Endodermal cell (in vitro differentiated cells): ENCODE measurements around the gene ST8SIA5. TPM values are rescaled to one million over a fixed set of nuclear protein-coding genes. Genes with fewer than 3 reads are reported as not detected.

Source experiments
- DNase-seq: peaks from one replicate; pipeline ENCODE4 v3.0.0-alpha.2; 2017
- H3K27ac ChIP-seq: 2 replicates; pipeline ENCODE4 v1.5.1; 2013; ENCODE audit warnings: mild to moderate bottlenecking, low read depth, low read length, moderate library complexity
- H3K27me3 ChIP-seq: 2 replicates; pipeline ENCODE4 v1.6.1; 2013; ENCODE audit warnings: mild to moderate bottlenecking, low read length, moderate library complexity; ENCODE audit not compliant: insufficient read depth, control insufficient read depth, poor library complexity, severe bottlenecking
- H3K36me3 ChIP-seq: 2 replicates; pipeline ENCODE4 v1.7.0; 2013; ENCODE audit warnings: mild to moderate bottlenecking, low read length, moderate library complexity; ENCODE audit not compliant: control insufficient read depth, insufficient read depth
- H3K4me1 ChIP-seq: one replicate; pipeline ENCODE4 v1.7.0; 2013; ENCODE audit warnings: low read length; ENCODE audit not compliant: control insufficient read depth, insufficient read depth
- H3K4me3 ChIP-seq: 2 replicates; pipeline ENCODE4 v1.5.1; 2013; ENCODE audit warnings: mild to moderate bottlenecking, low read length, moderate library complexity
- H3K9ac ChIP-seq: 2 replicates; pipeline ENCODE4 v1.6.1; 2013; ENCODE audit warnings: mild to moderate bottlenecking, low read length, moderate library complexity; ENCODE audit not compliant: poor library complexity, severe bottlenecking; ENCODE audit errors: extremely low read depth
- H3K9me3 ChIP-seq: 2 replicates; pipeline ENCODE4 v1.6.1; 2013; ENCODE audit warnings: mild to moderate bottlenecking, low read length, moderate library complexity; ENCODE audit not compliant: control insufficient read depth
- H3K27ac Mint-ChIP-seq: 2 replicates; pipeline ENCODE4 v1.8.0; 2020; ENCODE audit warnings: mixed read lengths
- H3K27me3 Mint-ChIP-seq: 2 replicates; pipeline ENCODE4 v1.8.0; 2021; ENCODE audit warnings: mild to moderate bottlenecking, mixed read lengths; ENCODE audit not compliant: insufficient read depth
- H3K36me3 Mint-ChIP-seq: 2 replicates; pipeline ENCODE4 v1.8.0; 2020; ENCODE audit warnings: low read depth, mixed read lengths
- H3K4me1 Mint-ChIP-seq: 2 replicates; pipeline ENCODE4 v1.8.0; 2020; ENCODE audit warnings: mixed read lengths
- H3K4me3 Mint-ChIP-seq: 2 replicates; pipeline ENCODE4 v1.8.0; 2020; ENCODE audit warnings: mild to moderate bottlenecking, moderate library complexity, mixed read lengths
- H3K9me3 Mint-ChIP-seq: 2 replicates; pipeline ENCODE4 v1.8.0; 2020; ENCODE audit warnings: mild to moderate bottlenecking, mixed read lengths
- WGBS, 2 experiments: methylation state at CpG; one replicate each; pipeline versions ENCODE4 v1.1.5 to v1.1.7; 2013; ENCODE audit warnings: missing lambda C conversion rate in 2 of 2, mixed read lengths in 1 of 2; ENCODE audit not compliant: insufficient coverage in 1 of 2, insufficient read length in 1 of 2; 5-methylcytosine and 5-hydroxymethylcytosine counted together
- total RNA-seq, 2 donors: library from RNA; stranded (reverse); fragmentation: NEBNext Ultra II Directional in 1 of 2; extraction: Animal tissue kit (Norgen Biotek cat#: 25700) in 1 of 2; gene quantifications; 2 replicates in 1 of 2; 3 replicates in 1 of 2; pipeline ENCODE4 v1.2.1, GENCODE V29; 2021
- TF ChIP-seq, protein P1 (sequence below): fragments of 200-600 bp; sonication (generic); conservative IDR thresholded peaks from 2 replicates; pipeline ENCODE4 v1.5.0; 2021; ENCODE audit warnings: antibody characterized with exemption, mild to moderate bottlenecking

The ST8SIA5 gene
- total RNA-seq, 2 donors from 2014 or later: 0.24 to 0.73 TPM

DNA sequence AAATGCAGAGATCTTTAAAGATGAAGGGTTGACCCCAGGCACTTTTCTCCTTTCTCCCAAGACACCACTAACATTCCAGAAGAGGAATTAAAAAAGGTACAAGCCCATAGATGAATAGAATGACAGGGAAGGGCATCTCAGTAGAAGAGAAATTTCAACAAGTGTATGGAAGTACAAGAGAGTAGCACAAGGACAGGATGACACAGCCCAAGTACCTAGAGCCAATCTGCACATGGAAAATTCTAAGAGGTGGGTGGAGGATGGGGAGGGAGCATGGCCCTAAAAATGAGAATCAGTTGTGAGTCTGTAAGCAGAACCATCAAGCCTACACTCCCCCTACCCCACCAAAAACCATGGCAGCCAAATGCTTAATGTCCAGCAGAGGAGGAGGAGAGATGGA lies 60.2 kb downstream of the ST8SIA5 start:
- no peaks in the 10 kb centered on the region for H3K4me1 ChIP-seq
- H3K9me3 ChIP-seq: no peaks in the 10 kb centered on the region
- peaks cover 2% of the 10 kb centered on the region for H3K27me3 Mint-ChIP-seq
- no peak for DNase-seq
- H3K27me3 ChIP-seq: no peaks in the 10 kb centered on the region
- TF ChIP-seq, protein P1, sequence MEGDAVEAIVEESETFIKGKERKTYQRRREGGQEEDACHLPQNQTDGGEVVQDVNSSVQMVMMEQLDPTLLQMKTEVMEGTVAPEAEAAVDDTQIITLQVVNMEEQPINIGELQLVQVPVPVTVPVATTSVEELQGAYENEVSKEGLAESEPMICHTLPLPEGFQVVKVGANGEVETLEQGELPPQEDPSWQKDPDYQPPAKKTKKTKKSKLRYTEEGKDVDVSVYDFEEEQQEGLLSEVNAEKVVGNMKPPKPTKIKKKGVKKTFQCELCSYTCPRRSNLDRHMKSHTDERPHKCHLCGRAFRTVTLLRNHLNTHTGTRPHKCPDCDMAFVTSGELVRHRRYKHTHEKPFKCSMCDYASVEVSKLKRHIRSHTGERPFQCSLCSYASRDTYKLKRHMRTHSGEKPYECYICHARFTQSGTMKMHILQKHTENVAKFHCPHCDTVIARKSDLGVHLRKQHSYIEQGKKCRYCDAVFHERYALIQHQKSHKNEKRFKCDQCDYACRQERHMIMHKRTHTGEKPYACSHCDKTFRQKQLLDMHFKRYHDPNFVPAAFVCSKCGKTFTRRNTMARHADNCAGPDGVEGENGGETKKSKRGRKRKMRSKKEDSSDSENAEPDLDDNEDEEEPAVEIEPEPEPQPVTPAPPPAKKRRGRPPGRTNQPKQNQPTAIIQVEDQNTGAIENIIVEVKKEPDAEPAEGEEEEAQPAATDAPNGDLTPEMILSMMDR: no peak
- H3K36me3 ChIP-seq: no peaks in the 10 kb centered on the region
- no peak overlapping the region for H3K9ac ChIP-seq
- H3K9me3 Mint-ChIP-seq: peaks cover 6% of the 10 kb centered on the region
- no peak overlapping the region for H3K27ac ChIP-seq
- H3K4me3 Mint-ChIP-seq: no peak overlapping the region
- no peak overlapping the region for H3K27ac Mint-ChIP-seq
- H3K4me1 Mint-ChIP-seq: peaks cover 6% of the 10 kb centered on the region
- no peak overlapping the region for H3K4me3 ChIP-seq
- no peaks in the 10 kb centered on the region for H3K36me3 Mint-ChIP-seq

DNA sequence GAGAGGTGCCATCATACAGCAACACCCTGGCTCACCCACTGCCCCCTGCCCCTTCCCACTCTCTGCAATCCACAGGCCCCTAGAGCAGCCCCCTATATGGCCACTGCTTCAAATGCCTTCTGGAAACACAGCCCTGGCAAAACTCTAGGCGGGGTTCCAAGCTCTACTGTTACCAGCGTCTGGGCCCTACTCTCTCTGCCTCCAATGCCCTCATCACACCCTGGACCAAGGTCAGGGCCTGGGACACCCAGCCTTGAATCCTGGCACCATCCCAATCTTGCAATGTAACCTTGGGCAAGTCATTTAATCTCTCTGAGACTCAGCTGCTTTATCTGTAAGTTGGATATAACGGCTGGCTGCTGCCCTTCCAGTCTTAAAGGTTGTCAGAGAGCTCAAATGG lies 60.6 kb downstream of the ST8SIA5 start:
- Histone ChIP-seq H3K4me1 (no peaks in the 10 kb centered on the region), H3K27ac (no peak overlapping the region), H3K9ac (no peak overlapping the region), H3K27me3 (no peaks in the 10 kb centered on the region), H3K4me3 (no peak overlapping the region), H3K36me3 (no peaks in the 10 kb centered on the region), H3K9me3 (no peaks in the 10 kb centered on the region)
- no peak for DNase-seq
- Mint-ChIP-seq H3K4me1 (peaks cover 6% of the 10 kb centered on the region), H3K36me3 (no peaks in the 10 kb centered on the region), H3K4me3 (no peak overlapping the region), H3K27me3 (peaks cover 2% of the 10 kb centered on the region), H3K27ac (no peak overlapping the region), H3K9me3 (peaks cover 6% of the 10 kb centered on the region)
- TF ChIP-seq, protein P1: no peak
- 82 to 83% methylated on average over 1 to 3 of the region's 3 CpGs for WGBS, 2 experiments

DNA sequence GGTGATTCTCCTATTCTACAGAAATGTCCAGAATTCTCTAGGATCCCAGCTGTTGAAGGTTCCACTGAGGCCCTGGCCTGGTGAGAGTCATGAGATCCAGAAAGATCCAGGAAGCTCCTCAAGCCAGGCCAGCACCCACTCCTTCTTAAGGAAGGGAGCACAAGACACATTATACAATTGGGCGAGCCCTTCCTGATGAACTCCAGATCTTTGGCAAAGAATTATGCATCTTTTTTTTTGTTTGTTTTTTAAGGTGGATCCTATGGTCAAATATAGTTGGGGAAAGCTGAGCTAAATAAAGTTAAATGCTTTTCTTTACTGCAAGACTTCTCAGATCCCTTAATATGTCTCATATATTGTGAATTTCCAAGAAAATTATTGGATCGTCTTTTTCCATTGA lies 62.9 kb downstream of the ST8SIA5 start:
- TF ChIP-seq, protein P1: no peak
- H3K27me3 Mint-ChIP-seq: peaks cover 2% of the 10 kb centered on the region
- H3K27ac Mint-ChIP-seq: no peak overlapping the region
- H3K9ac ChIP-seq: no peak overlapping the region
- no peaks in the 10 kb centered on the region for H3K36me3 Mint-ChIP-seq
- H3K9me3 ChIP-seq: no peaks in the 10 kb centered on the region
- H3K4me1 Mint-ChIP-seq: peaks cover 6% of the 10 kb centered on the region
- no peak overlapping the region for H3K4me3 Mint-ChIP-seq
- H3K9me3 Mint-ChIP-seq: peaks cover 6% of the 10 kb centered on the region
- no peak for DNase-seq
- no peaks in the 10 kb centered on the region for H3K27me3 ChIP-seq
- no peaks in the 10 kb centered on the region for H3K36me3 ChIP-seq
- H3K4me3 ChIP-seq: no peak overlapping the region
- H3K27ac ChIP-seq: no peak overlapping the region
- H3K4me1 ChIP-seq: no peaks in the 10 kb centered on the region
- 80 to 97% methylated on average over 1 to 2 of the region's 2 CpGs for WGBS, 2 experiments
